Osteoblast (primary cell): Measurements from ENCODE around the gene RDH11. TPM values are rescaled to one million over a fixed set of nuclear protein-coding genes. Genes with fewer than 3 reads are reported as not detected.
A peak's percentile ranks its signal among the peaks of the same experiment; 100 is the strongest.

Experiments used
- DNase-seq: peaks from one replicate; pipeline ENCODE4 v3.0.0; 2011; ENCODE audit warnings: low spot score, mixed read lengths; ENCODE audit not compliant: insufficient read length; ENCODE audit errors: missing footprints
- H2AFZ ChIP-seq: 2 replicates; pipeline ENCODE4 v1.6.0; 2011; ENCODE audit warnings: mild to moderate bottlenecking, low read length
- H3K27ac ChIP-seq: 2 replicates; pipeline ENCODE4 v1.5.1; 2011; ENCODE audit warnings: mild to moderate bottlenecking, low read depth, low read length, moderate library complexity
- H3K27me3 ChIP-seq: 2 replicates; pipeline ENCODE4 v1.6.0; 2012; ENCODE audit warnings: mild to moderate bottlenecking, control low read depth, inconsistent platforms, low read length, moderate library complexity; ENCODE audit not compliant: insufficient read depth
- H3K36me3 ChIP-seq: 2 replicates; pipeline ENCODE4 v1.5.1; 2011; ENCODE audit warnings: mild to moderate bottlenecking, low read length, control low read depth, moderate library complexity; ENCODE audit not compliant: insufficient read depth
- H3K4me1 ChIP-seq: 2 replicates; pipeline ENCODE4 v1.5.1; 2011; ENCODE audit warnings: mild to moderate bottlenecking, low read length, control low read depth, moderate library complexity; ENCODE audit not compliant: insufficient read depth
- H3K4me2 ChIP-seq: 2 replicates; pipeline ENCODE4 v1.6.0; 2011; ENCODE audit warnings: mild to moderate bottlenecking, low read length; ENCODE audit not compliant: insufficient read depth
- H3K4me3 ChIP-seq: fragments of 200-600 bp; sonication (generic); 3 replicates; pipeline ENCODE4 v1.5.1; 2012; ENCODE audit warnings: mild to moderate bottlenecking, low read length, inconsistent platforms; ENCODE audit not compliant: insufficient read depth
- H3K79me2 ChIP-seq: 2 replicates; pipeline ENCODE4 v1.6.0; 2012; ENCODE audit warnings: mild to moderate bottlenecking, low read length, control low read depth, inconsistent platforms; ENCODE audit not compliant: insufficient read depth
- H3K9me3 ChIP-seq: 2 replicates; pipeline ENCODE4 v1.5.1; 2011; ENCODE audit warnings: low read depth, low read length, control low read depth
- H4K20me1 ChIP-seq: 2 replicates; pipeline ENCODE4 v1.6.0; 2012; ENCODE audit warnings: mild to moderate bottlenecking, low read length, control low read depth; ENCODE audit not compliant: insufficient read depth
- CTCF ChIP-seq: IDR thresholded peaks from 2 replicates; pipeline ENCODE4 v1.5.1; 2011; ENCODE audit warnings: mild to moderate bottlenecking, low read depth, low read length, moderate library complexity; ENCODE audit errors: extremely low read depth
- total RNA-seq: library from RNA; depleted of rRNA; stranded (reverse); fragments of >200 nt; gene quantifications from 2 replicates; pipeline ENCODE4 v1.2.3, GENCODE V29; 2012

Gene RDH11
- total RNA-seq, 1 donor, result 143 TPM

- H3K27me3 ChIP-seq, result no peaks in the 10 kb centered on the region
- peak overlapping the region; percentile 96 for H3K4me2 ChIP-seq
- peaks cover 33% of the 10 kb centered on the region for H4K20me1 ChIP-seq
- peaks cover 73% of the 10 kb centered on the region for H3K79me2 ChIP-seq
- TF ChIP-seq CTCF, result peak; percentile 9
- peak; percentile 94 for DNase-seq
- H3K36me3 ChIP-seq, result peaks cover 19% of the 10 kb centered on the region
- H2AFZ ChIP-seq, result peak overlapping the region; percentile 99
- no peaks in the 10 kb centered on the region for H3K9me3 ChIP-seq
- H3K4me3 ChIP-seq, result peak overlapping the region; percentile 95
- peaks cover 10% of the 10 kb centered on the region for H3K4me1 ChIP-seq
- H3K27ac ChIP-seq, result peak overlapping the region; percentile 98
These were observed 21.5 kb downstream of the RDH11 start for GRCh38 chr14:67674139-67674479.

- Histone ChIP-seq H3K4me1 (peaks cover 10% of the 10 kb centered on the region), H3K27ac (peak overlapping the region; percentile 98), H2AFZ (peak overlapping the region; percentile 99), H3K79me2 (peaks cover 75% of the 10 kb centered on the region), H3K9me3 (no peaks in the 10 kb centered on the region), H3K4me2 (peak overlapping the region; percentile 96), H3K36me3 (peaks cover 12% of the 10 kb centered on the region), H3K27me3 (no peaks in the 10 kb centered on the region), H4K20me1 (peaks cover 31% of the 10 kb centered on the region), H3K4me3 (peak overlapping the region; percentile 95)
- no peak for TF ChIP-seq CTCF
- peak; percentile 54 for DNase-seq
These were observed 22.1 kb downstream of the RDH11 start for GRCh38 chr14:67673451-67673850.

GRCh38 chr14:67668559-67668958 lies 27.0 kb downstream of the RDH11 start:
- no peak overlapping the region for H3K27ac ChIP-seq
- TF ChIP-seq CTCF, result no peak
- no peaks in the 10 kb centered on the region for H3K36me3 ChIP-seq
- no peak for DNase-seq
- H3K9me3 ChIP-seq, result no peaks in the 10 kb centered on the region
- no peaks in the 10 kb centered on the region for H3K27me3 ChIP-seq
- H3K4me3 ChIP-seq, result no peak overlapping the region
- H3K4me2 ChIP-seq, result no peak overlapping the region
- peaks cover 20% of the 10 kb centered on the region for H3K4me1 ChIP-seq
- H2AFZ ChIP-seq, result no peak overlapping the region
- peaks cover 98% of the 10 kb centered on the region for H3K79me2 ChIP-seq
- H4K20me1 ChIP-seq, result peaks cover 61% of the 10 kb centered on the region

- Histone ChIP-seq H4K20me1 (peaks cover 60% of the 10 kb centered on the region), H3K4me3 (no peak overlapping the region), H3K27ac (peak overlapping the region; percentile 70), H3K36me3 (no peaks in the 10 kb centered on the region), H3K9me3 (no peaks in the 10 kb centered on the region), H3K27me3 (no peaks in the 10 kb centered on the region), H3K79me2 (peaks cover 96% of the 10 kb centered on the region), H3K4me2 (no peak overlapping the region), H2AFZ (no peak overlapping the region), H3K4me1 (peaks cover 11% of the 10 kb centered on the region)
- TF ChIP-seq CTCF, result peak; percentile 76
- DNase-seq, result peak; percentile 86
These were observed 28.7 kb downstream of the RDH11 start for GRCh38 chr14:67666750-67667449.
